Lower leg skin (tissue), 4 donors: ENCODE results near the gene SIX5. TPM values are rescaled to one million over a fixed set of nuclear protein-coding genes. Genes with fewer than 3 reads are reported as not detected.

Experiments
- DNase-seq, 2 donors: peaks; one replicate each; pipeline ENCODE4 v3.0.0-alpha.2; 2019; ENCODE audit warnings: low spot score in 2 of 2
- H3K4me3 ChIP-seq: fragments of 200-600 bp; sonication (generic); 2 replicates; pipeline ENCODE4 v1.5.1; 2017; ENCODE audit warnings: mild to moderate bottlenecking, low read depth; ENCODE audit not compliant: poor library complexity, severe bottlenecking
- POLR2A ChIP-seq, 2 donors: fragments of 450-650 bp; IDR thresholded peaks; one replicate each; pipeline ENCODE4 v1.6.1; 2016 to 2017; ENCODE audit warnings: antibody characterized with exemption in 2 of 2, mild to moderate bottlenecking in 1 of 2, moderate library complexity in 1 of 2
- WGBS, 2 donors: methylation state at CpG; one replicate each; pipeline ENCODE4 v1.1.5; 2018; 5-methylcytosine and 5-hydroxymethylcytosine counted together
- intact Hi-C: fragments of 100-400 bp; cut with DNase I; formaldehyde crosslinking; loops from one replicate; pipeline ENCODE4 v1.15.0; 2023; ENCODE audit warnings: low total_unique reads
- total RNA-seq, 4 donors: library from RNA; depleted of rRNA; stranded (reverse); fragments of >200 nt; gene quantifications; one replicate each; pipeline ENCODE4 v1.1.0, GENCODE V29; 2016
- TF ChIP-seq, protein P1 (sequence below), 3 donors: fragments of 450-650 bp; IDR thresholded peaks; one replicate each; pipeline ENCODE4 v1.5.1; 2016; ENCODE audit warnings: antibody characterized with exemption in 3 of 3, mild to moderate bottlenecking in 3 of 3, moderate library complexity in 2 of 3

Gene SIX5
- total RNA-seq, 4 donors from 2014 or later = 12.6 to 17.3 (median 13.8) TPM

DNA sequence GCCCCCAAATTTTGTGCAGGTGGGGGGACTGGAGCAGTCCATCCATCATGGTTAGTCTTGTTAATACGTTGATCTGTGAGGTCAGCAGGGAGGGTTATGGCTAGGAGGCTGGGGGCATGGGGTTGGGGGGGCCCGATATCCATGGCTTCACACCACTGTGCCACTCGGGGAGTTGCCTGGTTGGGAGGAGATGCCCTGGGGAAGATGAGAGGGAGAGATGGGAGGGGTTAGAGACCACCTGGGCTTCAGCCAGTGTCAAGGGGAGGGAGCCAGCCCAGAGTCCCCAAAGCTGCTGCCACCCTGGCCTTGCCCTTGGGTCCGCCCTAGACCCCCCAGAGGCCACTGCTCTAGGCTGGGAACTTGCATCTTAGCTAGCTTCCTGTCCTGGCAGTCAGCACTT lies 15.0 kb upstream of the SIX5 start:
- no peak for TF ChIP-seq POLR2A (IDR thresholded peaks at IDR 0.05)
- TF ChIP-seq, protein P1, sequence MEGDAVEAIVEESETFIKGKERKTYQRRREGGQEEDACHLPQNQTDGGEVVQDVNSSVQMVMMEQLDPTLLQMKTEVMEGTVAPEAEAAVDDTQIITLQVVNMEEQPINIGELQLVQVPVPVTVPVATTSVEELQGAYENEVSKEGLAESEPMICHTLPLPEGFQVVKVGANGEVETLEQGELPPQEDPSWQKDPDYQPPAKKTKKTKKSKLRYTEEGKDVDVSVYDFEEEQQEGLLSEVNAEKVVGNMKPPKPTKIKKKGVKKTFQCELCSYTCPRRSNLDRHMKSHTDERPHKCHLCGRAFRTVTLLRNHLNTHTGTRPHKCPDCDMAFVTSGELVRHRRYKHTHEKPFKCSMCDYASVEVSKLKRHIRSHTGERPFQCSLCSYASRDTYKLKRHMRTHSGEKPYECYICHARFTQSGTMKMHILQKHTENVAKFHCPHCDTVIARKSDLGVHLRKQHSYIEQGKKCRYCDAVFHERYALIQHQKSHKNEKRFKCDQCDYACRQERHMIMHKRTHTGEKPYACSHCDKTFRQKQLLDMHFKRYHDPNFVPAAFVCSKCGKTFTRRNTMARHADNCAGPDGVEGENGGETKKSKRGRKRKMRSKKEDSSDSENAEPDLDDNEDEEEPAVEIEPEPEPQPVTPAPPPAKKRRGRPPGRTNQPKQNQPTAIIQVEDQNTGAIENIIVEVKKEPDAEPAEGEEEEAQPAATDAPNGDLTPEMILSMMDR (IDR thresholded peaks at IDR 0.05) = no peak
- 60 to 76% methylated on average over 4 of the region's 4 CpGs for WGBS, 2 donors
- DNase-seq = no peak
- H3K4me3 ChIP-seq = no peak overlapping the region
- intact Hi-C loops = no loop called here

DNA sequence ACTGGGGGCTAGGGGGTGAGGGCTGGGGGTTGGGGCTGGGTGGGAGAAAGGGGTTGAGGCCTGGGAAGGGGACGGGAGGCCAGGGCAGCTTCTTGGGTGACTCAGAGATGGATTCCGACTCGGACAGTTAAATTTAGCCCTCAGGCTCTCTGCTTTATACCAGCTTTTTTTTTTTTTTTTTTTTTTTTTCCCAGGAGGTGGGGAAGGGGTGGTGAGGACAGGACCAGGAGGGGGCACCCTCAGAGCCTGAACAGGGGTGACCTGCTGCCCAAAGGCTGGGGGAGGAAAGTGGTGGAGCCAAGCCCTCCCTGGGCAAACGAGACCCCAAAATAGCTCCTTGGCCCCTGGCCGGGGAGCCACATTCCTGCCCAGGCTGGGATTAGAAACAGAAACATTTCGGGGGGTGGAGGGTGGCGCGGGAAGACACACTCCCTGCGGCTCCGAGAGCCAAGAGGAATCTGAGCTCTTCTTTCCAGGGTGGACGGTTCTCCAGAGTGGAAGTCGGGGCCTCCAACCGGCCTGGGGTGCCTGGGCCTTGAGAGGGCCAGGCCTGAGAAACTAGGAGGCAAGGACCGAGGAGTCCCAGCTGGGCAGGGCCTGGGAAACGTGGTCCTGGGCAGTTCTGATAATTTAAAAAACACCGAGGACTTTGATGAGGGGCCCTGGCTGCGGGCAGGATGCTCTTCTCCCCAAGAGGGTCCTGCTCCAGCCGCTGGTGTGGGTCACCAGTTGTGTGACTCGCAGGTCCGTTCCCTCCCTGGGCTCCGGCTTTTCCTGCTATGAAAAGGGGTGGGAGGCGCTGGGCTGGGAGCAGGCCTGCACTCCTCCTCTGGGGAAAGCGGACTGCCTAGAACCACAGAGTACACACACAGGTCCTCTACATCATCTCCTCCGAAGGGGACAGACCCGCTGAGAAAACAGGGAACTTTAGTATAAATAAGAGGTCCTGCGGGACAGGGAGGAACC lies 14.1 kb upstream of the SIX5 start:
- no peak overlapping the region for H3K4me3 ChIP-seq
- no peak for DNase-seq
- 36 to 49% methylated on average over 24 to 26 of the region's 26 CpGs for WGBS, 2 donors
- intact Hi-C loops = no loop called here
- TF ChIP-seq POLR2A (IDR thresholded peaks at IDR 0.05) = no peak
- TF ChIP-seq, protein P1 (IDR thresholded peaks at IDR 0.05) = no peak

DNA sequence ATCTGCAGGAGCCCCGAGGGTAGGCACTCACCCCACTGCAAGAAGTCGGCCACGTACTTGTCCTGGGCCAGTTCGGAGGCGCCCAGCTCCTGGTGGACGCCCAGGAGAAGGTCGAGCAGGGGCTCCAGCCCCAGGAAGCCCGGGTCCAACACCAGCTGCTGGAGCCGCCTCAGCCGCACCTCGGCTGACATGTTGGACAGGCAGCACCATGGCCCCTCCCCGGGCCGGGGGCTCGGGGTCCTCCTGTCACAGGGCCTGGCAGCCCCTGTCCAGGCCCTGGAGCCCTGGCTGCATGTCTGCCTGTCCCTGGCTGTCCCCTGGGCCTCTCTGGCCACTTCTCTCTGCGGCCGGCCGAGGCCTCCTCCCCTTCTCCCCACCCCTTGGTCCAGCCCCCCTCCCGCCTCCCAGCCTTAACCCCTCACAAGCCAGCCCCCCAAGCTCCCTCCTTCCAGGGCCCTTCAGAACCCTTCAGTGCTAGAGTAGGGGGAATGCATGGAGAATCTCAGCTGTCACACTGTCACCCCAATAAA lies 13.2 kb upstream of the SIX5 start, which contains the start of gene DMPK:
Gene DMPK (minus strand): TSS at position 329 of the 530 bp plus-strand sequence. CDS start 138 bp downstream, at position 191.
- intact Hi-C loops = no loop called here
- WGBS, 2 donors = 7 to 19% methylated on average over 12 to 17 of the region's 18 CpGs
- H3K4me3 ChIP-seq = no peak within 1 kb of the TSS
- DNase-seq = no peak
- no peak for TF ChIP-seq POLR2A (IDR thresholded peaks at IDR 0.05)
- TF ChIP-seq, protein P1 (IDR thresholded peaks at IDR 0.05) = no peak

DNA sequence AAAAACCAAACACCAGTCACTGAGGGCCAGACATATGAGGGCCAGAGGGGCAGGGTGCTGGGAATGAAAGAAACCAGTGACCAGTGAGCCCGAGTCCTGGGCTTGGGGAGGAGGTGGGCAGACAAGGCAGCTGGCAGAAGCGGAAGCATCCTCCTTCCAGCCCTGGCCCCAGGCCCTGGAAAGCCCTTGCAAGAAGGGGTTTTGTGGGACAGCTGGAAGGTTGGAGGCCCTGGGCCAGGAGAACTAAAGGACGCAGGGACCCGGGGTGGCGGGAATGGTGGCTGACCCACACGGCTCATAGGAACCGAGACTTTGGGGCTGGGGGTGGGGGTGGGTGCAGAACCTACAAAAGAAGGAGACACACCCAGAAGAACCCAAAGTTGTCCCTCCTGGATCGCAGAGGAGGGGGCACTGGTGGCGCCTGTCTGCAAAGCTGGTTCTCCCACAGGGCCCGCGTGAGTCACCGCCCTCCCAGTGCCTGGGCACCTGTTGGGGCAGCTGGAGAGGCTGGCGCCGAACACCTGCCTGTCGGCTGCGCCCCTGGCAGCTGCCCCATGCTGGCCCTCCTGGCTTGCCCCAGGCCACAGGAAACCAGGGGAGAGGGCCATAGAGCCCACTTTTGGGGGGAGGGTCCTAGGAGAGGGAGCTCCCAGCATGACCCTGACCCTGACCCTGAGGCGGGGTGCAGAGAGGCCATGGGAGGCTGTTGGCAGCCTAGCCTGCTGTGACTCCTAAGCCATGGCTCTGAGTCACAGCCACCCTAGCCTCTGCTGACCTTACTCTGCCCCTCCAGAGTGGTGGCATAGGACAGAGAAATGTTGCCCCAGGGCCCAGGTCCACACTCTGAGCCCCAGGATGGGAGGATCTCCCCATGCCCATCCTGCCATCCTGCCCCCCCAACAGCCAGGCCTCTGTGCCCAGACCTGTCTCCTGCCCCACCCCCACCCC lies 12.4 kb upstream of the SIX5 start:
- no peak overlapping the region for H3K4me3 ChIP-seq
- TF ChIP-seq, protein P1 (IDR thresholded peaks at IDR 0.05) = no peak
- no peak for TF ChIP-seq POLR2A (IDR thresholded peaks at IDR 0.05)
- intact Hi-C loops = no loop called here
- WGBS, 2 donors = 11 to 36% methylated on average over 12 to 17 of the region's 17 CpGs
- no peak for DNase-seq

DNA sequence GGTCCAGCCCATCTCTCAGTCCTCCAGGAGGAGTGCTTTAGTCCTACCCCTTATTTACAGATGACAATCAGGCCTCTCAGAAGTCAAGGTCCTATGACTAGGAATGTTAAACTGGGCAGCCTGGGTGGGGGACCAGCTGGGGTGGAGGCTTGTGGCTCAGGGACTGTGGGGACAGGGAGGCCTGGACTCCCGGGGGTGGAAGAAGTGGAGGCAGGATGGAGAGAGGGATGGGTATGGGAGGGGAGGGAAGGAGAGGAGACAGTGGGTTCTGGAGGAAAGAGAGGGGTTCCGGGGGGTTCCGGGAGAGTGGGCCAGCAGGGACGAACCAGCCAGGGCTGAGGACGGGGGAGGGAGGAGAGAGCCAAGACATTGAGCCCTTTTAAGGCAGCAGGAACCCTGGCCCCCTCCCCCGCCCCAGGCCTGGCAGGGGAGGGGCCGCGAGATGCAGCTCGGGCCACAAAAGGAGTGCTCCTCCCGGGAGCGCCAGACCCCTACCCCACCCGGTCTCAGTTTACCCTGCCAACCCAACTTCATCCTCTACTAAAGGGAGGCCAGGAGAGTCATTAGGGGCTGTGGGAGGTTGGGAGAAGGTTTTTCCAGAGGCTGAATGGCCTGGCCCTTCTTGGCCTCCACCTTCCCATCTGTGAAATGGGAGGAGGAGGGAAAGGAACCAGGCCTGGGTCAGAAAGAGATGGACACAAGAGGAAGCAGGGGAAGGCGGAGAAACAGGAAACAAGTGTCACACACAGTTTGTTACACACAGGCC lies 11.6 kb upstream of the SIX5 start:
- H3K4me3 ChIP-seq = no peak overlapping the region
- 26 to 35% methylated on average over 13 of the region's 13 CpGs for WGBS, 2 donors
- TF ChIP-seq POLR2A (IDR thresholded peaks at IDR 0.05) = no peak
- TF ChIP-seq, protein P1 (IDR thresholded peaks at IDR 0.05) = no peak
- no peak for DNase-seq
- intact Hi-C loops = no loop called here
